ENCODE measurements around the gene BCAP31.

BCAP31 gene

DNA sequence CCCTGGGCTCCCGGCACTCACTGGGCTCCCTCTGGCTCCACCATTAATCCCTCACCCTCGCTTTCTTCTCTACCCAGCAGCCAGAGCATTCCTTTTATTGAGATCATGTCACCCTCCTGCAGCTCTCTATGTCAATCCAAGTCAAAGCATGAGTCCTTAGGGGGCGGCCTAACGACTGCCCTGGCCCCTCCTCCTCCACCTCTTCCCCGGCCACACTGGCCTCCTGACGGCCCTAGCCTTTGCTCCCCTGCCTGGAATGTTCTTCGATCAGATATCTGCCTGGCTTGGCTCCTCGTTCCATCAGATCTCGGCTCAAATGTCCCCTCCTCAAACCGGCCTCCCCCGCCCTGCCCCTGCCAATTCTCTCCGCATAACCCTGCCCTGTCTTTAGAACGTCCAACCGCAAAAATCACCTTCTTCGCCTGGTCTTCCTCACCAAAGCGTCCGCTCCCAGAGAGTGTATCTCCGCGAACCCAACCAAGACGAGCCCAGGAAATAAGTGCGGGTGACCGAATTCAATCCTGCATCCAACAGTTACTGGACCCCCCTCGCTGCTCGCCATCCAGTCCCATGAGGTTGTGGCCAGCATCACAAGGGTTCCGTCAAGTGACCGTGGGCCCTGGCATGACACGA, 49.9 kb downstream of the BCAP31 start:
- no peak for DNase-seq (ENCODE audit: low read depth in 2 of 2)

- no peak for DNase-seq (ENCODE audit: low read depth in 2 of 2)
Observed at GRCh38 chrX:153673428-153674218, 50.6 kb downstream of the BCAP31 start, which contains the start of gene PNCK. Gene PNCK, minus strand, starts transcription at chrX:153673813. Its CDS starts 737 bp downstream, at chrX:153673076.

- no peak for DNase-seq (ENCODE audit: low read depth in 2 of 2)
Observed at GRCh38 chrX:153672531-153673427, 51.4 kb downstream of the BCAP31 start.

- no peak for DNase-seq (ENCODE audit: low read depth in 2 of 2)
Observed at GRCh38 chrX:153671589-153672530, 52.3 kb downstream of the BCAP31 start.

GRCh38 chrX:153670748-153671588, 53.2 kb downstream of the BCAP31 start:
- DNase-seq (ENCODE audit: low read depth in 2 of 2), result no peak

DNA sequence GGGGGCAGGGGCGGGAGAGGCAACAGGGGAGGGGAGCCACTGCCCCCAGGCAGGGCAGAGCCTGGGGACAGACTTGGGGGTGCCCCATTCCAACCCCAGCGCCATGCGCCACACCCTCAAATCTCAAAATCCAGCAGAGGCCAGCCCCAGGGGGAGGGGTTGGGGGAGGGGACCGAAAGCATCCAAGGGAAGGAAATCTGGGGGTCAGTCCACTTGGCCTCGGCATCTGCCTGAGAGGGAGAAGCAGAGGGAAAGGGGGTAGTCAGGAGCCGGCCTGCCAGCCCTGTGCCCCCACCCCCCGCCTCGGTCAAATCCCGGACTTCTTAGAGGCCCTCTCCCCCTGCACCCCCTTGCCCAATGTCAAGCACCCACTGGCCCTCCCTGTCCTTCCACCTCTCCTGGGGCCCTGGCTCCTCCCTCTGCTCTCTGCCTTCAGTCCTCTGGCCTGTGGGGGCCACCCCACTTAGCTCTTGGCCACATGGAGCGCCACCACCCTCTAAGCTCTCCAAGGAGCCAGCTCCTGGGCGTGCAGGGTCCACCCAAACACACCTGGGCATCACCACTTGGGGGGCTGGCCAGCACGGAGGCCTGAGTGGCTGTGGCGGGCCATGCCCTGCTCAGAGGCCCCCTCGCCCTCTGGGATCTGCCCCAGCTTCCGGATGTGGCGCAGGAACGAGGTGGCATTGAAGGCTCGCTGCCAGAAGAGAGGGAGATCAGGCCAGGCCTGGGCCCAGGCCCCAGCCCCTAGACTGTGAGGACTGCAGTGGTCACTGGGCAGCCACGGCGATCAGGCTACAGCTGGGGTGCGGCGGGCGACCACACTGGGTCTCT, 54.1 kb downstream of the BCAP31 start:
- no peak for DNase-seq (ENCODE audit: low read depth in 2 of 2)

GRCh38 chrX:153669174-153669890, 54.9 kb downstream of the BCAP31 start:
- peak in 1 of 2 donors; percentile 53 for DNase-seq (ENCODE audit: low read depth in 2 of 2)

- DNase-seq (ENCODE audit: low read depth in 2 of 2), result no peak
Observed at GRCh38 chrX:153668423-153669173, 55.6 kb downstream of the BCAP31 start.

GRCh38 chrX:153667956-153668396, 56.2 kb downstream of the BCAP31 start:
- peak; percentile 75 to 77 for DNase-seq (ENCODE audit: low read depth in 2 of 2)

DNA sequence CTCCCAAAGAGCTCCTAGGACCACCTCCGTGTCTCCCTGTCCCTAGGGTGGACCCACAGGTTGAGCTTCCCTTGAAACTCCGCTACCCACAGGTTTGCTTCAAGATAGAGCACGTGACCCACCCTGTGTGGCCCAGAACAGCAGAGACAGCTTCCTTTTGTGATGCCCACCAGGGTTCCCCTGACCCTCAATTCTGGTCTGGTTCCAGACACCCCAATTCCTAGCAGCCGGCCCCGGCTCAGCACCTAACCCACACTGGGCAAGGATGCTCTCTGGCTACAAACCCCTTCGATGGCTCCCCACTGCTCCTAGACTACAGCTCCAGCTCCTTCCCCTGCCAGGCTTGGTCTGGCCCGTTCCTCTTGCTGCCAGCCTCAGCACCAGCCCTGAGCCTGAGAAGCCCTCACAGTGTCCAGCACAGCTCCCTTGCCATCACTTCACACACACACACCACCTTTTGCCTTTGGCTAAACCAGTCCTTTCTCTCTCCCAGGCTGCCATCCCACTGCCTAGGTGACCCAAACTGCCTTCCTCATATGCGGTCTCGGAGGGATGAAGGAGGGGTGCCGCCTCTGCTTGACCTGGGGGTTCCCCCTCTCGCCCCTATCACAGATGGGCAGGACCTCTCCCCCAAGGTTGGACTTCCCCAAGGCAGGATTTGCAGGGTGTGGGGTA, 56.8 kb downstream of the BCAP31 start:
- DNase-seq (ENCODE audit: low read depth in 2 of 2), result no peak

DNA sequence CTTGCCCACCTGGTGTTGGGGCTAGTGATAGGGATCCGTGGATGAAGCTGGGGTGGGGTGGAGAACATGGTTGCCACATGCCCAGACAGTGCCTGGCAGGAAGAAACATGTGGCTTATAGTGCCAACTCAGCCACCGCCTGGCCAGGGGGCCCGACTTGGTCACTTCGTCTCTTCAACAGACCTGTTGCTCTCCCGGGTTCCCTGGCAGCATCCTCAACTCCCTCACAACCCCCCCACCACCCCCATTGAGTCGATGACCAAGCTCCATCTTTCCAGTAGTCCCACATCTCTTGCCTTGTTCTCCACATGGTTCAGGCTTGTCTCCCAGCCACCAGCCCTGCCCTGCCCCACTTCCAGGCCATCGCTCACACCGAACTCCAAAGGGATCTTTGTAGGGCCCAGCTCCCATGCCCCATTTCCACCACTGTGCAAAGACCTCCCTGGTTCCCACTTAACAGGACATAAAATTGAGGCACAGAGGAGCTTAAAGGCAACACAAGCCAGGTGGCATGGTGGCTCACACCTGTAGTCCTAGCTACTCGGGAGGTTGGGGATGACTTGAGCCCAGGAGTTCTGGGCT, 58.4 kb downstream of the BCAP31 start:
- DNase-seq (ENCODE audit: low read depth in 2 of 2), result no peak

GRCh38 chrX:153662266-153662665, 61.9 kb downstream of the BCAP31 start:
- DNase-seq (ENCODE audit: low read depth in 2 of 2), result peak; percentile 52 to 56

GRCh38 chrX:153659268-153659667, 64.9 kb downstream of the BCAP31 start:
- no peak for DNase-seq (ENCODE audit: low read depth in 2 of 2)

DNA sequence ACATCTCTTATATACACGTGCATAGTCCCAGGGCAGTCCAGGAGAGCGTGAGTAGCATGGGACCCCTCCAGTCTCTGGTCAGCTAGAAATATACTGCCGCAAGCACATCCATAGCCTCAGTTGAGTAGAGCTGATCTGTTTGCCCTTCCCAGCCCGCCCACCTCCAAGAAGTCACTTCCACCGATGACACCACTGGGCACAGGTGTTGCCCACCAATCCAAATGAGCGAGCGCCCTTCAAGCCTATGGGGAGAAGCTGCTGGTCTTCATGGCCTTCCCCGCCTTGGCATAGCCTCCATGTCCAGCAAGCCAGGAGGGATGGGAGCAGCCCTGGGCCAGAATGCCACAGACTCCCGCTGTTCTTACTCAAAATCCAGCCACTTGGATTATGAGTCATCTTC, 67.0 kb downstream of the BCAP31 start:
- DNase-seq (ENCODE audit: low read depth in 2 of 2), result no peak

DNA sequence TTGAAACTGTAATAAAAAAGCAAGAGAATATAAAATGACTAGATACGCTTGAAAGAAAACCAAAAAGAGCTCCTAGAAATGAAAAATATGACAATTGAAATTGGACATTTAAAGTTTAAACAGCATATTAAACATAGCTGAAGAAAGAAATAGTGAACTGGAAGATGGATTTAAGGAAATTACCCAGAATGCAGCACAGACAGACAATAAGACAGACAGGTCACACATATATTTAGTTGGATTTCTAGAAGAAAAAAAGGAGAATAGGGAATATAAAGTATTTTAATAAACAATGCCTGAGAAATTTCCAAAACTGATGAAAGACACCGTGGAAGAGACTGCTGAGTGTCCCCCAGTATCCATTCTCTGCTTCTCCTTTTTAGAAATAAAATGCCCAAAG, 70.6 kb downstream of the BCAP31 start:
- no peak for DNase-seq (ENCODE audit: low read depth in 2 of 2)

DNA sequence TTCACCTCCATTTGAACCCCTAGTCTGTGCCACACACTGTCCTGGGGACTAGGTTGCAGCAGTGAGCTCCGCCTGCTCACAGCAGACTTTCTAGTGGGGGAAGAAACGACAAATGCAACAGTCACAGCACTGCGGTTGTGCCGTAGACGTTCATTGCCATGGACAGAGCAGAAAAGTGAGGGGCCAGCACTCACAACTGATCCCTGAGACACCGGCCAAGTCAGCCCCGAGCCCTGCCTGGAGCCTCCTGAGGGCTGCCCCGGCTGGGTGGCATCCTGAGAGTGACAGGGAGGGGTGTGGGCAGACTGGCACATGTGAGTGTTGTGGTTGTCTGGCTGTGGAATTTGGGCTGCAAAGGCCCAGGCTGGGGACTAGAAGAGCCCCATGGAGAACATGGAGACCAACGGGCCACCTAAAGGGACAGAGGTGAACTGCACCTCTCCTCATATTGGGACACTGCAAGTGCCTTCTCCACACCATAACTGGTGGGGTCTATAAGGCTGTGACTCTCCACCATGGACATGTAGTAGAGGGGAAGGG, 72.6 kb downstream of the BCAP31 start:
- DNase-seq (ENCODE audit: low read depth in 2 of 2), result no peak

DNA sequence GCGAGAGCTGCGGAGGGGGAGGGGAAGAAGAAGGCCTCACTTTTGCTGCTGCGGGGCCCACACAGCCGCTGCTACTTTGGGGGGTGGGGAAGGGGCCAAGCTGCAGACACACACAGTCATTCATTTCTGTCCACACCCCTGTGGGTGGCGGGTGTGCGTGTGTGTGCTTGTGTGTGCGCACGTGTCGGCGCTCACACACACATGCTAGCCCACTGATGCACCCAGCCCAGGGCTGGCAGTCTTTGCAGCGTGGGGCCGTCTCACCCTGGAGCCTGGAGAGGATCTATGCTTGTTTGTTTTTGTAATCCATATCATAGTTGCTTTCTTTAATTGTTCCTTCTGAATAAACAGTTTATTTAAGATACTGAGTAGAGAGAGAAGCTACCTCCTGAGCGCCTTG, 73.2 kb downstream of the BCAP31 start:
- no peak for DNase-seq (ENCODE audit: low read depth in 2 of 2)
